Measurements from ENCODE around the gene UBTD2.

UBTD2 gene

DNA sequence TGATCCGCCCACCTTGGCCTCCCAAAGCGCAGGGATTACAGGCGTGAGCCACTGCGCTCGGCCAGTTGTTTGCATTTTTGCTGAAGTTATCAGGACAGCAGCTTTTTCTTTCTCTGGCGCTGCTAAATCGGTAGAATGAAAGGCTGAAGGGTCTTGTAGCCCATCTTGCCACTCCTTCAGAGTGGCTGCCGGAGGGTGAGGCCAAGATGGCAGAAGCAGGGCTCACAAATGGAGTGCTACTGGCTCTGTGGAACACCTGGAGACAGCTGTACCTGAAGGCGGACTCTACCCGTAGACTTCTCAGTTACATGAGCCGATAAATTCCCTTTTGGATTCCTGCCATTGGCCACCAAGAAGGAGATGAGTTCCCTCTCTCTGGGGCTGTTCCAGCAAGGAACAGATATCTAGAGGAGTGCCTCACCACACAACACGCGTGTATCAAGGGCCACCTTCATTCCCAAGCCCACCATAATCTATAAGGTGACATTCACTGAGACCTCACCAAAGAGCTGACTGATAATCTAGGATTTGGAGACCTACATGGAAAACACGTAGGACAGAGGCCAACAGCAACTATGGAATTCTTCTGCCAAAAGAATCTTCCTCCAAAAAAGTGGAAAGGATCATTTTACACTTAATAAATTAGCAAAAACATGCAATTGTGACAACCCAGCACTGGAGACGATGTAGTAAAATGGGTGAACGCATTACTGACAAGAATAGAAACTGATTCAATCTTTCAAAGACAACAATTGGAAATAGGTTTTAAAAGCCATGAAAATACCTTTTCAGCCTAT is 117.3 kb downstream of the UBTD2 start:
- DNase-seq: no peak

DNA sequence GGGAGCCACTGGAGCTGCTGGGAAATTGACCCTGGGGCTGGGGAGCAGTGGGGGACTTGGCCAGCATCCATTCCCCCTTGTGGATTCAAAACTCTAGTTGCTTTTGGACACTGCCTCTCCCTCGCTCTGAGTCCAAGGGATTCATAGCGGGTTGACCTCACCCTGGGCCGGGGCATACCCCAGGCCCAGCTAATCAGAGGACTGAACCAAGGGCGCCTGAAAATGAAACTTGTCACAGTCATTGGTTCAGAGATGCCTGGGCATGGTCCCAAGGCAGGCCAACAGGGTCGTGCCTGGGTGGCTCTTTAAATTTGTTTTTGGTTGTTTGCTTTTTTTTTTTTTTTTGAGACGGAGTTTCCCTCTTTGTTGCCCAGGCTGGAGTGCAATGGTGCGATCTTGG is 118.1 kb downstream of the UBTD2 start:
- no peak for DNase-seq

DNA sequence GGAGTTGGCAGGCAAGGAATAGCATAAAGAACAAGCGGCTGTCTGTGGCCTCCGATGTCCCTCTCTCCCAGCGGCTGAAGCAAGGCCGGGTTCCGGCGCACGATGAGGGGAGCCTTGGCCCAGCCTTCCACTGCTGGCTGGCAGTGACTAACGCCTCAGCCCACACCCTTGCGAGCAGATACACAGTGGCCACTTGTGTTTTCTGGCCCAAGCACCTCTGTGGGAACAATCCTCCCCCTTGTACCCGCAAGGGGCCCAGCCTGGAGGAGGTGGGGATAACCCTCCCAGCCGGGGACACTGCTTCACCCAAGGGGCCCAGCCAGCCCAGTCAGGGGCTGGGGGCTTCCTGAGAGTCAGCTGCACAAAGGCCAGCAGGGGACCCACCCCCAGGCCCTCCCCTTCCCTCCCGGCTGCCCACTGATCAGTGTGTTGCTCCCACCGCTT is 118.8 kb downstream of the UBTD2 start:
- no peak for DNase-seq

DNA sequence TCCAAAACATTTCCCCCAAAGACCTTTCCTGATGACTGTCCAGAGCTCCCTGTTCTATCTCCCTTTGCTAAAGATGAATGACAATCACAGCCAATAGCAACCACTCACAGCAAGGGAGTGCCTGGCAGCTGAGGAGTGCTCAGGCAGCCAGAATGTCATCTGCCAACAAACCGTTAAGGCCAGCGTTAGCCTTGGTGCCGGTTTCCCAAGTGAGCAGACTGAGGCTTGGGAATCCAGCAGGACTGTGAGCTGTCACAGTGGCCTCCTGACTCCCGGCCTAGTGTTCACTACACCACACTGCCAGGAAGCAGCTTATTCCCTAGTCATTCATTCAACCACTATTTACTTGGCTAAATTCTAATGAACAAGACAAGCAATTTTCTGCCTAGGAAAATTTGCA is 120.2 kb downstream of the UBTD2 start:
- no peak for DNase-seq

DNA sequence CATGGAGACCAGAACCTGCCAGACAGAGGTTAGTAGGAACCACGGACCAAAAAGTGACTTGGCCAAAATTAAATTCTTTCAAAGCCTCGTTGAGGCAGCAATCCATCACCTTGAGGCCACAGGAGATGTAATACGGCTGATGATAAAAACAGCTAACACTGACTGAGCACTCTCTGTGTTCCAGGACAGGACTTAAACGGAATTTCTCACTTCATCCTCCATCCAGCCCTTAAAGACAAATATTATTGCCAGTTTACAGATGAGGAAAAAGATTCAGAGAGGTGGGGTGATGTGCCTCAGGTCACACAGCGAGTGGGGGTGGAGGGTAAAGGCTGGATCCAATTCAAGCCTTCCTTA is 120.6 kb downstream of the UBTD2 start:
- no peak for DNase-seq

DNA sequence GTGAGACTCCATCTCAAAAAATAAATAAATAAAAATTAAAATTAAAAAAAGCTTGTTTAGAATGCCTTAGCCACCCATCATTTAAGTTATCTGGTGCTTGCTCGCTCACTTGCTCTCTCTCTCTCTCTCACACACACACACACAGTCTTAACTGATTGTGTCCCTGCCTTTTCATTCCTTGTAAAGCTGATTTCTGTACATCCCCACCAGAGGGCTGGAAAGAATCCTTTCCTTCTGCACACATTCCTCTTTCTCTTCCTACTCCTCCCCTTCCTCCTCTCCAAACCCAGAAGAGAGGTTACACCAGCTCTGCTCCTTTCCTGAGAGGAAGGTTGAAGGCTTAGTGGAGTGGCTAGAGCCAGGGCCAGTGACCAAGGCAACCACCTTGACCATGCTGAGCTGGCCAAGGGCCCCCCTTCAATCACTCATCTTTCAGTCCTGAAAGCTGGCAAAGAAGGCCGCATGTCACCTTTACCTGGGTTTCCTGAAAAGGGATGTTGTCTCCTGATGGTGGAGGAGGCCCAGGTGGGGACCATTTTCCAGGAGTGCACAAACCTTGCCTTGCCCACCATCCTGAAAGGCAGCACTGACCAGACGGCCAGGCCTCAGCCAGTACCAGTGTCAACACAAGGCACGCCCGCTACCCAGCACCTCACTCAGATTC is 121.1 kb downstream of the UBTD2 start:
- DNase-seq: no peak

DNA sequence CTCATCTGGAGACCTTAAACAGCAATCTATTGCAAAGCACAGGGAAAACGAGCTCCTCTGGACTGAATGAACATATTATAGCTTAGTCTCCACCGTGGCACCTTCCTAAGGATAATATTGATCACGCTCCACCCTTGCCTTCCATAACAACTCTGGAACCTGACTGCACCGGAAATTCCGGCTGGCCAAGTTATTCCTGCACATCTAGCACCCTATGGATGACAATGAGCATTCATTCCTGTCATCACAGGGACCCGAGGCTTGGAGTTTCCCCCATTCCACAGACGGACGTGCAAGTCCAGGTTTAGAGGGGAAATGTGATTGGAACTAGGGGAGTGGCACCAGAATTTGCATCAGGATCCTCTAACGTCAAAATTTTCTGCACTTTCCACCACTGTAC is 123.1 kb downstream of the UBTD2 start:
- DNase-seq: no peak
